Measurements from ENCODE around the gene ARRB2. TPM values are rescaled to one million over a fixed set of nuclear protein-coding genes. Genes with fewer than 3 reads are reported as not detected.
A peak's percentile ranks its signal among the peaks of the same experiment; 100 is the strongest.

The ARRB2 gene
- polyA plus RNA-seq (2013), result 10.9 and 11.4 TPM in 2 replicates

DNA sequence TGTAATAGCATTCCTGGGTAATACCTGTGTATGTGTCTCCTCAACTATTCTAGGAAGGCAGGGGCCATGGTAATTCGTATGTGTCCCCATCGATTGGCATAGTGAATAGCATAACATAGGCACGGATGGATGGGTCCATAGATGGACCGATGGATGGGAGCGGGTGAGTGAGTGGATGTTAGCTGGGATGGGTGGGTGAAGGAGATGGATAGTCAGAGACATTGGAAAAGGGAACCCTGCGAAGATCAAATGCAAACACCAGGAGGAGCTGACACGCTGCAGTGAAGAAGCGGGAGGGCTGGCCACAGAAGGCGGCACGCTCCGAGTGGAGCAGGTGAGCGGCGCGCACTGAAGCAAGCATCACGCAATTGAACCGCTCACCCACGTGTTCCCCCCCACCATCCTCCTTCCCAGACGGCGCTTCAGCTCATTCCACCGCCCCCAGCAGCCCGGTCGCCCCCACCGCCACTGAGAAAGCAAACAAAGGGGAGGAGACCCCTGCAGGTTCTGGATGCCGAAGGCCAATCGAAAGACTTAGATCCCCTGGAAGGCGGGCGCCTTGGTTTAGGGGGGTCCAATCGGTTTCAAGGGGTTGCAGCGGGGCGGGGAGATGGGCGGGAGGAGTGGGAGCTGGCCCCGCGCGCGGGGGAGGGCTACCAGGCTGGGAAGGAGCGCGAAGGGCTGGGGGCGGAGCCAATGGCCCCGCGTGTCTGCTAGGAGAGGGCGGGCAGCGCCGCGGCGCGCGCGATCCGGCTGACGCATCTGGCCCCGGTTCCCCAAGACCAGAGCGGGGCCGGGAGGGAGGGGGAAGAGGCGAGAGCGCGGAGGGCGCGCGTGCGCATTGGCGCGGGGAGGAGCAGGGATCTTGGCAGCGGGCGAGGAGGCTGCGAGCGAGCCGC is at the start of gene ARRB2:
TSS of gene ARRB2 (plus strand) at position 839 of the 899 bp plus-strand sequence. CDS start 90 bp downstream, outside the sequence.
- H3K4ac ChIP-seq (ENCODE audit: low read depth, low read length), result peak within 1 kb of the TSS; percentile 25
- peak within 1 kb of the TSS; percentile 42 for H2BK5ac ChIP-seq (ENCODE audit: low read depth, low read length, poor library complexity)
- H3K4me1 ChIP-seq (ENCODE audit: control insufficient read depth in 1 of 2, insufficient read depth in 2 of 2, low read length in 2 of 2), result peaks cover 5 to 12% of the 10 kb centered on the region in 2 experiments
- H3K9me3 ChIP-seq (ENCODE audit: insufficient read depth, low read depth, low read length), result peaks cover 2% of the 10 kb centered on the region
- no peak within 1 kb of the TSS for H2AK5ac ChIP-seq (ENCODE audit: low read length)
- peak within 1 kb of the TSS; percentile 11 for H3K23ac ChIP-seq (ENCODE audit: low read length)
- peak within 1 kb of the TSS; percentile 65 for H3K9ac ChIP-seq (ENCODE audit: low read length)
- H3K79me1 ChIP-seq (ENCODE audit: low read length), result peaks cover 4% of the 10 kb centered on the region
- peak within 1 kb of the TSS; percentile 24 for H3K14ac ChIP-seq (ENCODE audit: low read length)
- H3K18ac ChIP-seq (ENCODE audit: low read length), result no peak within 1 kb of the TSS
- peak; percentile 91 to 94 for DNase-seq
- peak within 1 kb of the TSS; percentile 27 for H2BK120ac ChIP-seq (ENCODE audit: insufficient read depth, low read length, poor library complexity)
- peak within 1 kb of the TSS; percentile 43 for H3K27ac ChIP-seq (ENCODE audit: low read depth, low read length)
- H3K4me2 ChIP-seq (ENCODE audit: low read length), result peak within 1 kb of the TSS; percentile 93
- no peaks in the 10 kb centered on the region for H3K79me2 ChIP-seq (ENCODE audit: control insufficient read depth, insufficient read depth, low read length, poor library complexity)
- WGBS (ENCODE audit: extremely low coverage, insufficient coverage, insufficient read length), result no CpG with 5 or more reads among the region's 67 CpGs
- H3K27me3 ChIP-seq (ENCODE audit: insufficient read depth, low read length), result no peaks in the 10 kb centered on the region
- H2AFZ ChIP-seq (ENCODE audit: insufficient read depth, low read length, poor library complexity), result peak within 1 kb of the TSS; percentile 56
- H4K12ac ChIP-seq (ENCODE audit: low read depth, low read length), result peak within 1 kb of the TSS; percentile 51
- peak within 1 kb of the TSS; percentile 76 for H3K4me3 ChIP-seq (ENCODE audit: low read depth, low read length)
- H4K8ac ChIP-seq (ENCODE audit: low read depth, low read length), result peak within 1 kb of the TSS; percentile 55
- no peaks in the 10 kb centered on the region for H3K36me3 ChIP-seq (ENCODE audit: control insufficient read depth in 1 of 2, insufficient read depth in 2 of 2, low read length in 2 of 2)
- peak within 1 kb of the TSS; percentile 45 for H4K91ac ChIP-seq (ENCODE audit: low read depth, low read length)
- H2BK12ac ChIP-seq (ENCODE audit: low read length), result no peak within 1 kb of the TSS

GRCh38 chr17:4663711-4664110 is 46.7 kb upstream of the ARRB2 start:
- Histone ChIP-seq H3K27me3 (ENCODE audit: insufficient read depth, low read length) (no peaks in the 10 kb centered on the region), H2BK12ac (ENCODE audit: low read length) (no peak overlapping the region), H3K27ac (ENCODE audit: low read depth, low read length) (no peak overlapping the region), H3K79me2 (ENCODE audit: control insufficient read depth, insufficient read depth, low read length, poor library complexity) (no peaks in the 10 kb centered on the region), H3K9ac (ENCODE audit: low read length) (no peak overlapping the region), H4K8ac (ENCODE audit: low read depth, low read length) (no peak overlapping the region), H2AFZ (ENCODE audit: insufficient read depth, low read length, poor library complexity) (no peak overlapping the region), H2BK120ac (ENCODE audit: insufficient read depth, low read length, poor library complexity) (no peak overlapping the region), H3K14ac (ENCODE audit: low read length) (no peak overlapping the region), H4K91ac (ENCODE audit: low read depth, low read length) (no peak overlapping the region), H3K4me2 (ENCODE audit: low read length) (no peak overlapping the region), H3K9me3 (ENCODE audit: insufficient read depth, low read depth, low read length) (no peaks in the 10 kb centered on the region), H2BK5ac (ENCODE audit: low read depth, low read length, poor library complexity) (no peak overlapping the region), H3K36me3 (ENCODE audit: control insufficient read depth in 1 of 2, insufficient read depth in 2 of 2, low read length in 2 of 2) (no peaks in the 10 kb centered on the region), H3K18ac (ENCODE audit: low read length) (no peak overlapping the region), H3K4me1 (ENCODE audit: control insufficient read depth in 1 of 2, insufficient read depth in 2 of 2, low read length in 2 of 2) (no peaks in the 10 kb centered on the region), H2AK5ac (ENCODE audit: low read length) (no peak overlapping the region), H3K4me3 (ENCODE audit: low read depth, low read length) (no peak overlapping the region), H3K4ac (ENCODE audit: low read depth, low read length) (no peak overlapping the region), H4K12ac (ENCODE audit: low read depth, low read length) (no peak overlapping the region), H3K79me1 (ENCODE audit: low read length) (no peaks in the 10 kb centered on the region), H3K23ac (ENCODE audit: low read length) (no peak overlapping the region)
- no CpG with 5 or more reads among the region's 8 CpGs for WGBS (ENCODE audit: extremely low coverage, insufficient coverage, insufficient read length)
- no peak for DNase-seq

GRCh38 chr17:4664230-4664629 is 46.2 kb upstream of the ARRB2 start:
- no peak overlapping the region for H2BK12ac ChIP-seq (ENCODE audit: low read length)
- no peak overlapping the region for H3K4ac ChIP-seq (ENCODE audit: low read depth, low read length)
- H3K79me1 ChIP-seq (ENCODE audit: low read length), result no peaks in the 10 kb centered on the region
- no peaks in the 10 kb centered on the region for H3K36me3 ChIP-seq (ENCODE audit: control insufficient read depth in 1 of 2, insufficient read depth in 2 of 2, low read length in 2 of 2)
- no peak overlapping the region for H3K9ac ChIP-seq (ENCODE audit: low read length)
- H3K4me3 ChIP-seq (ENCODE audit: low read depth, low read length), result no peak overlapping the region
- no peak for DNase-seq
- no peak overlapping the region for H3K14ac ChIP-seq (ENCODE audit: low read length)
- H3K27ac ChIP-seq (ENCODE audit: low read depth, low read length), result no peak overlapping the region
- no peak overlapping the region for H3K23ac ChIP-seq (ENCODE audit: low read length)
- no peaks in the 10 kb centered on the region for H3K9me3 ChIP-seq (ENCODE audit: insufficient read depth, low read depth, low read length)
- H3K27me3 ChIP-seq (ENCODE audit: insufficient read depth, low read length), result no peaks in the 10 kb centered on the region
- H2BK120ac ChIP-seq (ENCODE audit: insufficient read depth, low read length, poor library complexity), result no peak overlapping the region
- no peak overlapping the region for H3K18ac ChIP-seq (ENCODE audit: low read length)
- no peaks in the 10 kb centered on the region for H3K79me2 ChIP-seq (ENCODE audit: control insufficient read depth, insufficient read depth, low read length, poor library complexity)
- H4K12ac ChIP-seq (ENCODE audit: low read depth, low read length), result no peak overlapping the region
- no peak overlapping the region for H2AK5ac ChIP-seq (ENCODE audit: low read length)
- H4K91ac ChIP-seq (ENCODE audit: low read depth, low read length), result no peak overlapping the region
- no peak overlapping the region for H2BK5ac ChIP-seq (ENCODE audit: low read depth, low read length, poor library complexity)
- H3K4me1 ChIP-seq (ENCODE audit: control insufficient read depth in 1 of 2, insufficient read depth in 2 of 2, low read length in 2 of 2), result no peaks in the 10 kb centered on the region
- H3K4me2 ChIP-seq (ENCODE audit: low read length), result no peak overlapping the region
- H2AFZ ChIP-seq (ENCODE audit: insufficient read depth, low read length, poor library complexity), result no peak overlapping the region
- no CpG with 5 or more reads among the region's 9 CpGs for WGBS (ENCODE audit: extremely low coverage, insufficient coverage, insufficient read length)
- H4K8ac ChIP-seq (ENCODE audit: low read depth, low read length), result no peak overlapping the region

- Histone ChIP-seq H2BK5ac (ENCODE audit: low read depth, low read length, poor library complexity) (no peak overlapping the region), H3K14ac (ENCODE audit: low read length) (no peak overlapping the region), H2AK5ac (ENCODE audit: low read length) (no peak overlapping the region), H3K27me3 (ENCODE audit: insufficient read depth, low read length) (no peaks in the 10 kb centered on the region), H3K23ac (ENCODE audit: low read length) (no peak overlapping the region), H2BK12ac (ENCODE audit: low read length) (no peak overlapping the region), H3K79me1 (ENCODE audit: low read length) (no peaks in the 10 kb centered on the region), H2AFZ (ENCODE audit: insufficient read depth, low read length, poor library complexity) (no peak overlapping the region), H3K9me3 (ENCODE audit: insufficient read depth, low read depth, low read length) (no peaks in the 10 kb centered on the region), H3K4me3 (ENCODE audit: low read depth, low read length) (no peak overlapping the region), H3K4me1 (ENCODE audit: control insufficient read depth in 1 of 2, insufficient read depth in 2 of 2, low read length in 2 of 2) (no peaks in the 10 kb centered on the region), H3K9ac (ENCODE audit: low read length) (no peak overlapping the region), H3K36me3 (ENCODE audit: control insufficient read depth in 1 of 2, insufficient read depth in 2 of 2, low read length in 2 of 2) (no peaks in the 10 kb centered on the region), H4K8ac (ENCODE audit: low read depth, low read length) (no peak overlapping the region), H3K79me2 (ENCODE audit: control insufficient read depth, insufficient read depth, low read length, poor library complexity) (no peaks in the 10 kb centered on the region), H3K4ac (ENCODE audit: low read depth, low read length) (no peak overlapping the region), H2BK120ac (ENCODE audit: insufficient read depth, low read length, poor library complexity) (no peak overlapping the region), H4K12ac (ENCODE audit: low read depth, low read length) (no peak overlapping the region), H3K18ac (ENCODE audit: low read length) (no peak overlapping the region), H4K91ac (ENCODE audit: low read depth, low read length) (no peak overlapping the region), H3K4me2 (ENCODE audit: low read length) (no peak overlapping the region), H3K27ac (ENCODE audit: low read depth, low read length) (no peak overlapping the region)
- DNase-seq, result no peak
- WGBS (ENCODE audit: extremely low coverage, insufficient coverage, insufficient read length), result no CpG with 5 or more reads among the region's 9 CpGs
Observed at GRCh38 chr17:4665027-4665426, 45.4 kb upstream of the ARRB2 start.
